AG10803 (cell line): ENCODE data around the gene MYO16.

ENCODE experiments used
- DNase-seq: peaks from one replicate; pipeline ENCODE4 v3.0.0; 2010; ENCODE audit warnings: low read depth
- H3K4me3 ChIP-seq: 2 replicates; pipeline ENCODE4 v1.5.1; 2011; ENCODE audit warnings: mild to moderate bottlenecking, low read length, control low read depth
- CTCF ChIP-seq: conservative IDR thresholded peaks from 2 replicates; pipeline ENCODE4 v1.5.1; 2011; ENCODE audit warnings: mild to moderate bottlenecking, low read length, control low read depth, inconsistent platforms

The MYO16 gene

DNA sequence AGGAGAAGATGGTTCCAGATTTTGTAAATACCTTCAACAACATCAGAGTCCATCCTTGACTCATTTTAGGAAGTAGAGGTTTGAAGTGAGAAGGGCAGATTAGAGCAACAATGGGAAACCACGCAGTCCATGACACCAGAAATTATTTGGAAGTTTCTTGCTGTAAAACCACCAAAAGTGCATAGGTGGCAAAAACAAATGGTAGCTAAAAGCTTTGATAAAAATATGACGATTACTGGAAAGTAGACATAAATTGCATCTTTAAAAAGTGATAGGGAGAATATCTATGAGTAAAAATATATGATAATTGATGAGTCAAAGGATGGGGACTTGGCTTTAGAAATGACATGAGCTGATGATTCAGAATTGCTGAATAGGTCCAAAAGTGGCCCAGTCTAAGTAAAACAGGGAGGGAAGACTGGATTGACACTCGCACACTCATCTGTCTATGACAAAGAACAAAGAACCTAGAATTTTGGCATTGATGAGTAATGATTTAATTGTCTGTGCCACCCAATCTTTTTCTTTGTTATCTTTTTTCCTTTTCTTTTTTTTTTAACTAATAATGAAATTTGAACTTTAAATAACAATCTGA, 472.2 kb downstream of the MYO16 start:
- DNase-seq: no peak
- no peak for TF ChIP-seq CTCF
- H3K4me3 ChIP-seq: no peak overlapping the region

DNA sequence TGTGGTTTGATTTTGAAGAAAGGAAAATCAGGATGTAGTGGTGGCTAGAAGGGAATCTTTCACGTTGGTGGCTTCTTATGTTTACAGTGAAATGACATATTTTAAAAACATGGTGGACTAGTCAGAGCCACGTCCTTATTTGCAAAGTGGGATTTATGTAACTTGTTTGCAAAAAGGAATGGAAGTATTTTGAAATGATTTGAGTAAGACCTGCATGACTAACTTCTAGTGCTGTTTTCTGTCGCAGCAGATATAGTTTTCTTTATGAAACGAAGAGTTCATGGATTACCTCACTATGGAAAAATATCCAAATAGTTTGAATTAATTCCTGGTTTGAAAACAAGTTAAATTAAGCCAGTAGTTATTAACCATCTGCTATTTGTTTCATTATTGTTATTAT, 476.5 kb downstream of the MYO16 start:
- TF ChIP-seq CTCF: no peak
- H3K4me3 ChIP-seq: no peak overlapping the region
- DNase-seq: no peak

- no peak for DNase-seq
- no peak overlapping the region for H3K4me3 ChIP-seq
- no peak for TF ChIP-seq CTCF
Measured at GRCh38 chr13:109110159-109110558, 480.7 kb downstream of the MYO16 start.

DNA sequence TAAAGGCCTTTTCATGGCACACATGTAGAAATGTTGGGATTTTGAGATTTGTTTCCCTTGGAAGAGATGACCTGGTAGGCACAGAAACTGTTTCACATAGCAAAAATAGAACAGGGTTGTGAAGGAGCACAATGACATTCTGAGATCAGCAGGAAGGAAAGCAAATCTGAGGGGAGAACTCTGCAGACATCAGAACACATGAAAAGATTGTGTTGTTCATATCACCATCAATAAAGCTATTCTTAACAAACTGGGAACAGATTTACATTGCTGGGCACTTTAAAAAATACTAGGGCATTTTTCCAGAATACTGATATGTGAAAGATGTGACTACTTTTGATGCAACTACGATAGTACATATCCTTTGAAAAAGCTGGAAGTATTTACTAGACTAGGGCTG, 481.7 kb downstream of the MYO16 start:
- TF ChIP-seq CTCF: no peak
- DNase-seq: no peak
- H3K4me3 ChIP-seq: no peak overlapping the region

GRCh38 chr13:109113427-109113826, 484.0 kb downstream of the MYO16 start:
- H3K4me3 ChIP-seq: no peak overlapping the region
- no peak for TF ChIP-seq CTCF

GRCh38 chr13:109114162-109114561, 484.8 kb downstream of the MYO16 start:
- no peak overlapping the region for H3K4me3 ChIP-seq
- TF ChIP-seq CTCF: no peak
- no peak for DNase-seq

More at GRCh38 chr13:109113427-109113826, 484.0 kb downstream of the MYO16 start:
- DNase-seq: no peak

DNA sequence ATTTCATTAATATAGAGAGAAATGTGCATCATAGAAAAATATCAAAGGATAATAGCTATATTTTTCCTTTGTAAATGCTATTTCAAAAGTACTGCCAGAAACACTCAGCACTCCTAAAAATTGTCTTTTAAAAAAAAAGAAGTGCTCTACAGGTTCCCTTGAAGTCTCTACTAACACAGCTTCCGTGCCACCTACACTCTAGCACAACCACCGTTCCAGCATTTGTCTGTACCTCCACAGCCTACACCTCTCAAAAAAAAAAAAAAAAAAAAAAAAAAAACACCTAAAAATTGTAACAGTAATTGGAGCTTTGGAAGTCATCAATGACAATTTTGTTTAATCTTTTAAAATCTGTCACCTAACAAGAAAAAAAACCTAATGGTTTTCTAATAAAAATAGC, 485.6 kb downstream of the MYO16 start:
- no peak for DNase-seq
- no peak for TF ChIP-seq CTCF
- H3K4me3 ChIP-seq: no peak overlapping the region
